Large intestine (tissue), 3 donors: ENCODE results near the gene LRRC32. TPM values are rescaled to one million over a fixed set of nuclear protein-coding genes. Genes with fewer than 3 reads are reported as not detected.

Source experiments
- DNase-seq, 2 donors: peaks; one replicate each; pipeline versions ENCODE4 v3.0.0 to v3.0.0-alpha.2; 2013
- H3K27ac ChIP-seq: one replicate; pipeline ENCODE4 v1.5.1; 2013; ENCODE audit warnings: low read length
- H3K27me3 ChIP-seq: 2 replicates; pipeline ENCODE4 v1.6.1; 2013; ENCODE audit warnings: low read length; ENCODE audit not compliant: control insufficient read depth, insufficient read depth
- H3K36me3 ChIP-seq: 2 replicates; pipeline ENCODE4 v1.6.1; 2013; ENCODE audit warnings: low read length; ENCODE audit not compliant: control insufficient read depth, insufficient read depth
- H3K4me1 ChIP-seq: one replicate; pipeline ENCODE4 v1.6.1; 2013; ENCODE audit warnings: low read length; ENCODE audit not compliant: control insufficient read depth, insufficient read depth
- H3K4me3 ChIP-seq: one replicate; pipeline ENCODE4 v1.5.1; 2013; ENCODE audit warnings: low read length
- H3K9me3 ChIP-seq: one replicate; pipeline ENCODE4 v1.6.1; 2013; ENCODE audit warnings: mild to moderate bottlenecking, low read depth, low read length, moderate library complexity; ENCODE audit not compliant: control insufficient read depth
- whole genome bisulfite sequencing: methylation state at CpG from one replicate; pipeline ENCODE4 v1.1.5; 2013; ENCODE audit warnings: low lambda C conversion rate; ENCODE audit not compliant: insufficient coverage; 5-methylcytosine and 5-hydroxymethylcytosine counted together
- polyA plus RNA-seq: library from polyadenylated mRNA; unstranded; fragments of 120-200 nt; gene quantifications from one replicate; pipeline ENCODE4 v1.2.1, GENCODE V29; 2013

Gene LRRC32
- polyA plus RNA-seq, 1 donor = 11.6 TPM

DNA sequence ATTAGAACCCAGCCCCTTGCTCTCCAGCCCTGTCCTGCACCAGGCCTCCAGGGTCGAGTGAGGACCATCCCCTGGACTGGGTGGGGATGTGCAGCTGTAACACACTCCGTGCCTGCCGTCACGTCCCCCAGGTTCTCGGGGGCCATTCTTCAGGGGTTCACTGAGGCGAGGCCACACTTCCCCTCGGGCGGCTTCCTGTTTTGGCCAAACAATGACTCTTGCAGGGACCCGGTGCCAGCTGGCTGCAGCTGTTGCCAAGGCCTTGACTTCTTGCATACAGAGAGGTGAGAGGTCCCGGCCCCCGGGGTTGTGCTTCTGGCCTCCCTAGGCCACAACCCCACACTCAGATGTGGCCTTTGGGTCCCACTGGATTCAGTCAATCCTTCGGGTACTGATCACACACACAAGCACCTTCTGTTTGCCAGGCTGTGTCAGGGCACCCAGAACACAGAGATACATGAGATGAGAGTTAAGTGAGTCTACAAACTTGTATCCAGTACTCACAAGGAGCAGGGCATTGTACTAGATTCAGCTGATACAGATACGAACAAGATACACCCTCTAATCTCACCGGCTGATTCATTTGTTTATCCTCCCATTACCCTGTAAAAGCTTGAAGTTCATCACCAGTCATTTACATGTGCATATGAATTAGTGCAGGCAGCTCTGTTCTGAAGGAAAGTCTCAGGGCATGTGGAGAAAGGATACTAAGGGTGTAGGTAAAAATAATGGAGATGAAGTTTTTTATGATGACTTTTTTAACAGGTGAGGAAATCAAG, 32.9 kb downstream of the LRRC32 start:
- H3K4me3 ChIP-seq = no peak overlapping the region
- no peak for DNase-seq

DNA sequence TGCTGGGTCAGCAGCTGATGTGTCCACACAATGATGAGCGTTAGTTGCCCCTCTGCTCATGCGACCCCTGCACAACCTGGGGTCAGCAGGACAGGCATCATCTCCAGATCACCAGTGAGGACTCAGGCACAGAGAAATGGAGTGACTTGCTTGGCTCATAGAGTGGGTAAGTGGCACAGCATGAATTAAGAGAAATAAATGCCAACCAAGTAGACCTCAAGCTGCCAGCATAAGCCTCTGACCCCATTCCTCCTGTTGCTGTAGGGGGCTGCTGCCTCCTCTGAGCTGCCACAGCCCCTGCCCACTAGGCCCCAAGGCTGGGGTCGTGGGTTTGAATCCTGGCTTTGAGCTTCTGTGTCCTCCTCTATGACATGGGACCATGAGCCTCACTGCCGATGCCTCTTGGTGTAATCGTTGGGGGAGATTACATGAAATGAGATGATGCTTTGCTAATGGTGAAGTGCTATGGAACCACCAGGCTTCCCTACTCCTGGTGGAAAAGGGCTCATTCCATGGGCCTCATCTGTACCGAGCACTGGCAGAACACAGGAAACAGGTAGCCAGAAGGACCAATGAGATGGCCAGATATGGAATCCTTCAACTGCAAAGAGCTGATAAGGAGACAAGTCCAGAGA, 33.6 kb downstream of the LRRC32 start:
- DNase-seq = no peak

More for the DNA sequence above, 32.9 kb downstream of the LRRC32 start:
- H3K4me1 ChIP-seq = no peaks in the 10 kb centered on the region
- H3K9me3 ChIP-seq = no peaks in the 10 kb centered on the region
- H3K27ac ChIP-seq = no peak overlapping the region
- peaks cover 4% of the 10 kb centered on the region for H3K27me3 ChIP-seq
- WGBS = 20% methylated on average over 1 of the region's 14 CpGs
- no peaks in the 10 kb centered on the region for H3K36me3 ChIP-seq

DNA sequence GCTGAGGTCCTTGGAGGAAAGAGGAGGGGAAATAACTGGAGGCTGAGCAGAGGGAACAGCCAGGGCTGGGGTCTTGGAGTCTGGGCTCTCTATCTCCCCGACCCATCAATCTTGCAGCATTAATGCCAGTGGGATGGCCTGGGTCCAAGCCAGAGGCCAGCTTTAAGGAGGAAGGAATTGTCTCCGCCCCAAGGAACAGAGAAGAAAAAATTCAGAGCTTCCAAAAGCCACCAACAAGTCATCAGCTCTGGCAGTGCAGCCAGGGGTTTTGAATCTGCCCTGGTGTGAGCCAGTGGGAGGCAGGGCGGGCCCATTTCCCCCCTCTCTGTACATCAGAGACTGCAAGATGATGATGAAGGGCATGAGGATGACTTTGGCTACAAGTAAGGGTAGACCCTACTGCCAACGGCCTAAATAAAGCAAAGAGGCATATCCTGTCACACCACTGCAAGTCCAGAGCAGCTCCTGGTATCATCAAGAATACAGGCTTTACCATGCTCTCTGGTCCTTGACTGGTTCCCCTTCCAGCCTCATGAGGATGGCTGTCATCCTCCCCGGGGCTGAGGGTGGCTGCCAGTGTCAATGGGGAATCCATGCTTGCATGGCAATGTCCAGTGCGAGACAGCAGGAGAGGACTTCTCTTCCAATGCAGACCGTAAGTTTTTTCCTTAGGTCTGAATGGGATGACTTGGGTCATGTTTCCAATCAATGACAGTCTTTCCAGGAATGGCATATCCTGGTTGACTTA, 34.4 kb downstream of the LRRC32 start:
- no peak overlapping the region for H3K27ac ChIP-seq
- WGBS = no CpG with 5 or more reads among the region's 7 CpGs

More for the DNA sequence above, 33.6 kb downstream of the LRRC32 start:
- no peaks in the 10 kb centered on the region for H3K4me1 ChIP-seq
- H3K4me3 ChIP-seq = no peak overlapping the region
- no peaks in the 10 kb centered on the region for H3K9me3 ChIP-seq
- H3K36me3 ChIP-seq = no peaks in the 10 kb centered on the region
- no peak overlapping the region for H3K27ac ChIP-seq
- no CpG with 5 or more reads among the region's 6 CpGs for WGBS
- no peaks in the 10 kb centered on the region for H3K27me3 ChIP-seq

DNA sequence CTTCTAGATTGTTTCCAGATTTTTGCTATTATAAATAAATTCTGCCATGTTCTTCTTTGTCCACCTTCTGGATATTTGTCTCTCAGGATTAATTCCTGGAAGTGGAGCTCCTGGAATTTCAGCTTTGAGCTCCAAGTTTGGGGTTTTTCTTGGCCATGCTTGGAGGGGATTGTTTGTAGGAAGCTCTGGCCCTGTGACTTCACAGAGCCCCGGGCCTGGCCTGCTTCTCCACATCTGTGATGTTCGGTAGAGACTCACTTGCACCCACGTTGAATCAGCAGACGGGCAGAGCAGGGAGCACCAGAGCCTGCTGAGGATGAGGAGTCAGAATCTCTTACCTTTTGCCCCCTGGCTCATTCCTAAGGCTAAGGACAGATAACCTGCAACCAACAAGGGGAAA, 35.7 kb downstream of the LRRC32 start:
- no peak for DNase-seq
- no peaks in the 10 kb centered on the region for H3K27me3 ChIP-seq
- H3K27ac ChIP-seq = no peak overlapping the region
- no peaks in the 10 kb centered on the region for H3K9me3 ChIP-seq
- no peaks in the 10 kb centered on the region for H3K4me1 ChIP-seq
- no peak overlapping the region for H3K4me3 ChIP-seq
- no CpG with 5 or more reads among the region's 4 CpGs for WGBS
- no peaks in the 10 kb centered on the region for H3K36me3 ChIP-seq

More for the DNA sequence above, 34.4 kb downstream of the LRRC32 start:
- DNase-seq = no peak
- Histone ChIP-seq H3K4me1 (no peaks in the 10 kb centered on the region), H3K4me3 (no peak overlapping the region), H3K27me3 (no peaks in the 10 kb centered on the region), H3K36me3 (no peaks in the 10 kb centered on the region), H3K9me3 (no peaks in the 10 kb centered on the region)

DNA sequence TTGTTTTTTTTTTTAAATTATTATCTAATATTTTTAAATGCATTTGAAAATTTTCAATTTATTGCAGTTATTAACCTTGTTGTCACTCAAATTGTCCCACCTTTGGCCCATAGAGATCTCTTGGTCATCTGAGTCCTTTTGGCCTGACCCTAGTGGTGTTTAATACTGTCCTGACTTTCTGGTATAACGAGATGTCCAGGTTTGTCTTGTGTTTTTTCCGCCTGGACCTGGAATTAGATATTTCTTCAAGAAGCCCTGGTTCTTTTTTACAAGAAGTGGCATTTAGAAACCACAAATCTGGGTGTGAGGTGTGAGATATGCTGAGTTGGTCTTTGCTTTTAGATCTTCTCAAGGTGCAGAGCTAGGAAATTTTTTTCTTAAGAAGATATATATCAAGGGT, 38.1 kb downstream of the LRRC32 start:
- H3K4me1 ChIP-seq = peaks cover 5% of the 10 kb centered on the region
- no peaks in the 10 kb centered on the region for H3K36me3 ChIP-seq
- no CpG with 5 or more reads among the region's 2 CpGs for WGBS
- H3K4me3 ChIP-seq = no peak overlapping the region
- no peaks in the 10 kb centered on the region for H3K27me3 ChIP-seq
- H3K27ac ChIP-seq = no peak overlapping the region
- H3K9me3 ChIP-seq = no peaks in the 10 kb centered on the region
- no peak for DNase-seq

DNA sequence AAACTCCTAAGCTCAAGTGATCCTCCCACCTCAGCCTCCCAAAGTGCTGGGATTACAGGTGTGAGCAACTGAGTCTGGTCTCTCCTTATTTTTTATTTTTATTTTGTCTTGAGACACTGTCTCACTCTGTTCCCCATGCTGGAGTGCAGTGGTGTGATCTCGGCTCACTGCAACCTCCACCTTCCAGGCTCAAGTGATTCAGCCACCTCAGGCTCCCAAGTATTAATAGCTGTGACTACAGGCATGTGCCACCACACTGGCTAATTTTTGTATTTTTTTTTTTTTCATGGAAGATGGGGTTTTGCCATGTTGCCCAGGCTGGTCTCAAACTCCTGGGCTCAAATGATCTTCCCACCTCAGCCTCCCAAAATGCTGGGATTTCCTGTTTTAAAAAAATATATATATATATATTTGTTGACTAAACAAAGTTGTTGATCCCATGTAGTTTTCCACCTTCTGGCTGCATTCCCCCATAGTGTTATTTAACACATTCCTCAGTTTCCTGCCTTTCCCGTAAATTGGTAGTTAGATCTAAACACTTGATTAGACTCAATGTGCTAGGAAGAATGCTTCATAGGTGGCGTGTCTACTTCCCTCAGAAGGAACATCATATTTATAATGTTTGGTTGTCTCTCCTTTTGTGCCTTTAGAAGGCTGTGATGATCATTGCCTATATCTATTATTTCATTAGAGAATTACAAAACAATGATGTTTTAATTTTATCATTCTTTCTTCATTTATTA, 38.8 kb downstream of the LRRC32 start:
- H3K27me3 ChIP-seq = no peaks in the 10 kb centered on the region
- WGBS = 100% methylated on average over 2 of the region's 3 CpGs

DNA sequence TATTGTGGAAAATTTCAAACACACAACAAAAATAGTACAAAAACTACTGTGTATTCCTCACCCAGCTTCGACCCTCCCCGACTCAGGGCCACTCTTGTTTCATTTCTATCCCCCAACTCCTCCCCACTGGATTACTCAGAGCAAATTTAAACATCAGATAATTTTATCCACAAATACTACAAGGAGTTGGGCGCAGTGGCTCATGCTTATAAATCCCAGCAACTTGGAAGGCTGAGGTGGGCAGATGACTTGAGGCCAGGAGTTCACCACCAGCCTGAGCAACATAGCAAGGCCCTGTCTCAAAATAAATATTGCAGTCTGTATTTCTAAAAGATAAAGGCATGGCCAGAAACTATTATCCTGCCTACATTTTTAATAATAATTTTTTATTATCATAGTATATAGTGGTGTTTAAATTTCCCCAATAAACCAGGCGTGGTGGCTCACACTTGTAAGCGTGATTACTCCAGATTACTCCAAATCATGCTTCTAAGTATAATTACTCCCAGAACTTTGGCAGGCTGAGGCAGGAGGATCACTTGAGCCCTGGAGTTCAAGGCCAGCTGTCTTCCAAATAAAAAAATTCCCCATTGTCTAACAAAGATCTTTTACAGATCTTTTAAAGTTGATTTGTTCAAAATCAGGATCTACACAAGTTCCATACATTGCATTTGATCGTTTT, 39.8 kb downstream of the LRRC32 start:
- Histone ChIP-seq H3K4me3 (no peak overlapping the region), H3K27me3 (no peaks in the 10 kb centered on the region), H3K27ac (peak overlapping the region; percentile 44), H3K36me3 (no peaks in the 10 kb centered on the region), H3K9me3 (no peaks in the 10 kb centered on the region), H3K4me1 (peaks cover 5% of the 10 kb centered on the region)
- no peak for DNase-seq
- 86% methylated on average over 4 of the region's 6 CpGs for WGBS

More for the DNA sequence above, 38.8 kb downstream of the LRRC32 start:
- Histone ChIP-seq H3K4me1 (peaks cover 5% of the 10 kb centered on the region), H3K36me3 (no peaks in the 10 kb centered on the region), H3K4me3 (no peak overlapping the region), H3K27ac (no peak overlapping the region), H3K9me3 (no peaks in the 10 kb centered on the region)
- DNase-seq = no peak

DNA sequence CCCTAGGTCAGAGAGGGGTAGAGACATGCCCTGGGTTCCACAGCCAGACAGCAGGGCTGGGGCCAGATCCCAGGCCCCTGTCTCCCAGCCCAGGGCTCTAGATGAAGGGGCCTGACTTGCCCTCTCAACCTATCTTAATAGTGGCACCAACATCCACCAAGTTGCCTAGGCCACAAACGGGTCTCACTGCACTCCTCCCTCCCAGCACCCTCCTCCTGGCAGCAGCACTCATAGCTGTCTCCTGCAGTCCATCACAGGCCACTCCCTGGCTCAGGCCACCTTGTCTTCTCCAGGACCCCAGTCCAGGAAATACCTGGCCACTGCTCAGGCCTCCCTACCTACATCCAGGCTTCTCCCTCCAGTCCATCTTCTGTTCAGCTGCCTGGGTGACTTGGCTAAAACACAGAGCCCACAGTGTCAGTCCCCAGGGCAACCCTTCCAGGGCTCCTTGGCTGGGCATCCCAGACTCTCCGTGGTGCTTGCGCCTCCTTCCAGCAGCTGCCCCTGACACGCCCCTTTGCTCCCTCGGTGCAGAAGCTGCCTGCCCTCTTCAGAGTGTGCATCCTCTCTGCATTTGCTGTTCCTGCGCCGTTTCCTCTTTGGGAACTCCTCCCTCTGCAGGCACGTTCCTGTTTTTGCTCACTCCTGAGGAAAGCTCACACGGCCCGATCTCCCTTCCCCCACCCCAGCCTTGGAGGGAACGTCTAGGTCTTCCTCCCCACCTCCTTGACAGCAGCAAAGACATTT, 40.5 kb downstream of the LRRC32 start:
- no peak overlapping the region for H3K4me3 ChIP-seq

DNA sequence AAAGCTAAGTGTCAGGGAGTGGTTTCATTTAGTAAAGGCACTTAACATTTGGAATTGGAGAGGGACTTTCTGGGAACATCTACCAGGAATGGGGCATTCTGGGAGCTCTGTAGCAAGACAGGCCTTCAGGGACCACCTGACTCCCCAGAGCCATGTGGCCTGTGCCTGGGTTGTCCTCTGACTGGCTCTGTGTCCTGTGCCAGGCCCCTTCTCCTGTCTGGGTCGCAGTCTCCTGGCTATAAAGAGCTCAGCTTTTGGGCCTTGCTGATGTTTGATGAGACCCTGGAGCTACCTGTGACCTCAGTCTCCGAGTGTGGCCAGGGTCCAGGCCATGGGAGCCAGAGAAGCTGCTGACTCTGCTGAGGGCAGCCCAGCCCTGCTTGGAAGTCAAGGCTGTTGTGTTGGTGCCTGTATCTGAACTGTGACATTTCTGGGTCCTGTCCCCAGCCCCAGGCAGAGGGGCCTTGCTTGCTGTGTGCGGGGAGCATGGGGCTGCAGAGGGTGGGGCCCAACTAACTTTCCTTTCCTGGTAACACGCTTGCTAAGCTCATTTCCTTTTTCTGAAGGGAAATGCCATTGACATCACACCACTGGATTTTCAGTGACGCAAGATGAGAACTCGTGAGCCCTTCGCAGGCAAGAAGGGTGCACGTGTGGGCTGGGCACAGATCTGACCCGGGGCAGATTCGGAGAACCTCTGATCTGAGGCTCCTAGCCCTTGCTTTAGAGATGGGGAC, 41.3 kb downstream of the LRRC32 start:
- H3K27me3 ChIP-seq = no peaks in the 10 kb centered on the region
- H3K27ac ChIP-seq = peak overlapping the region; percentile 44
- peak in 1 of 2 donors; percentile 33 for DNase-seq
- H3K4me1 ChIP-seq = peaks cover 5% of the 10 kb centered on the region
- WGBS = no CpG with 5 or more reads among the region's 10 CpGs
- H3K36me3 ChIP-seq = no peaks in the 10 kb centered on the region
- no peak overlapping the region for H3K4me3 ChIP-seq
- H3K9me3 ChIP-seq = no peaks in the 10 kb centered on the region

More for the DNA sequence above, 40.5 kb downstream of the LRRC32 start:
- WGBS = 40% methylated on average over 1 of the region's 11 CpGs
- DNase-seq = peak in 1 of 2 donors; percentile 40
- peaks cover 5% of the 10 kb centered on the region for H3K4me1 ChIP-seq
- peak overlapping the region; percentile 44 for H3K27ac ChIP-seq
- H3K9me3 ChIP-seq = no peaks in the 10 kb centered on the region
- H3K27me3 ChIP-seq = no peaks in the 10 kb centered on the region
- H3K36me3 ChIP-seq = no peaks in the 10 kb centered on the region
